HG02642 (cell line): ENCODE data around the gene IDS.
A peak's percentile ranks its signal among the peaks of the same experiment; 100 is the strongest.
"Not testable (repeated sequence)": the region's sequence is repeated elsewhere in the genome, so short reads cannot be mapped to it uniquely, and the experiment has no call there.

ENCODE experiments used
- ATAC-seq: cut with Tn5 transposase; IDR thresholded peaks from one replicate; pipeline ENCODE4 v1.9.1; 2021; ENCODE audit warnings: mild to moderate bottlenecking; ENCODE audit not compliant: unreplicated experiment, poor library complexity

The IDS gene

GRCh38 chrX:149504226-149504914 is 736 bp downstream of the IDS start:
- ATAC-seq: peak; percentile 39

GRCh38 chrX:149503446-149503845 is 1.7 kb downstream of the IDS start:
- peak; percentile 77 for ATAC-seq

- not testable (repeated sequence) for ATAC-seq
These were observed 2.2 kb downstream of the IDS start for GRCh38 chrX:149502923-149503322.

- no peak for ATAC-seq
These were observed 5.3 kb downstream of the IDS start for GRCh38 chrX:149499766-149500165.

GRCh38 chrX:149498767-149499166 is 6.3 kb downstream of the IDS start:
- no peak for ATAC-seq

GRCh38 chrX:149497626-149498025 is 7.5 kb downstream of the IDS start:
- ATAC-seq: no peak

- no peak for ATAC-seq
These were observed 8.1 kb downstream of the IDS start for GRCh38 chrX:149497054-149497453.

- ATAC-seq: no peak
These were observed 9.5 kb downstream of the IDS start for GRCh38 chrX:149495573-149496071.

GRCh38 chrX:149494844-149495565 is 10.1 kb downstream of the IDS start:
- no peak for ATAC-seq

GRCh38 chrX:149493567-149494562 is 11.2 kb downstream of the IDS start:
- no peak for ATAC-seq

- no peak for ATAC-seq
These were observed 13.3 kb downstream of the IDS start for GRCh38 chrX:149491812-149492211.

GRCh38 chrX:149490100-149490499 is 15.0 kb downstream of the IDS start:
- no peak for ATAC-seq

GRCh38 chrX:149488411-149489052 is 16.6 kb downstream of the IDS start:
- ATAC-seq: not testable (repeated sequence)

GRCh38 chrX:149488008-149488407 is 17.1 kb downstream of the IDS start:
- not testable (repeated sequence) for ATAC-seq

GRCh38 chrX:149487292-149487691 is 17.8 kb downstream of the IDS start:
- peak; percentile 58 for ATAC-seq

- no peak for ATAC-seq
These were observed 28.6 kb downstream of the IDS start for GRCh38 chrX:149476513-149476912.

- ATAC-seq: no peak
These were observed 31.1 kb downstream of the IDS start for GRCh38 chrX:149473966-149474365.

- ATAC-seq: no peak
These were observed 32.0 kb downstream of the IDS start for GRCh38 chrX:149473092-149473491.

GRCh38 chrX:149472625-149473024 is 32.5 kb downstream of the IDS start:
- no peak for ATAC-seq

- no peak for ATAC-seq
These were observed 33.7 kb downstream of the IDS start for GRCh38 chrX:149471397-149471796.
